Liver (tissue), 9 donors: ENCODE data around the gene FLT1. TPM values are rescaled to one million over a fixed set of nuclear protein-coding genes. Genes with fewer than 3 reads are reported as not detected.

Source experiments
- DNase-seq: peaks from one replicate; pipeline ENCODE4 v3.0.0-alpha.2; 2017; ENCODE audit warnings: low spot score
- H3K27ac ChIP-seq, 2 donors: one replicate each; pipeline ENCODE4 v1.7.0; 2013; ENCODE audit warnings: inconsistent platforms in 2 of 2, low read length in 2 of 2, control low read depth in 1 of 2, low read depth in 1 of 2, mild to moderate bottlenecking in 1 of 2
- H3K27me3 ChIP-seq, 4 donors: one replicate each; pipeline versions ENCODE4 v1.6.1 to v1.7.0; 2013; ENCODE audit warnings: low read length in 3 of 4, inconsistent platforms in 1 of 4, mild to moderate bottlenecking in 1 of 4, moderate library complexity in 1 of 4; ENCODE audit not compliant: control insufficient read depth in 4 of 4, insufficient read depth in 4 of 4
- H3K36me3 ChIP-seq, 4 donors: one replicate each; pipeline versions ENCODE4 v1.6.1 to v1.7.0; 2013; ENCODE audit warnings: low read length in 3 of 4, mild to moderate bottlenecking in 3 of 4, low read depth in 1 of 4, moderate library complexity in 1 of 4; ENCODE audit not compliant: control insufficient read depth in 4 of 4, insufficient read depth in 3 of 4
- H3K4me1 ChIP-seq, 4 donors: one replicate each; pipeline versions ENCODE4 v1.6.1 to v1.7.0; 2013; ENCODE audit warnings: low read length in 3 of 4, mild to moderate bottlenecking in 3 of 4, moderate library complexity in 1 of 4; ENCODE audit not compliant: control insufficient read depth in 4 of 4, insufficient read depth in 4 of 4
- H3K4me3 ChIP-seq, 3 donors: one replicate each; pipeline versions ENCODE4 v1.6.1 to v1.7.0; 2013; ENCODE audit warnings: low read length in 3 of 3, control low read depth in 1 of 3, low read depth in 1 of 3, mild to moderate bottlenecking in 1 of 3
- H3K9ac ChIP-seq, 2 donors: one replicate each; pipeline ENCODE4 v1.7.0; 2013; ENCODE audit warnings: low read length in 2 of 2, mild to moderate bottlenecking in 2 of 2, moderate library complexity in 2 of 2, control low read depth in 1 of 2, low read depth in 1 of 2
- H3K9me3 ChIP-seq, 4 donors: one replicate each; pipeline versions ENCODE4 v1.6.1 to v1.7.0; 2013; ENCODE audit warnings: low read length in 3 of 4; ENCODE audit not compliant: control insufficient read depth in 4 of 4
- EGR1 ChIP-seq, 2 donors: IDR thresholded peaks; 2 replicates each; pipeline ENCODE4 v1.6.1; 2016 to 2018; ENCODE audit warnings: antibody characterized with exemption in 2 of 2, low read depth in 2 of 2
- GABPA ChIP-seq, 2 donors: IDR thresholded peaks in 1 of 2; conservative IDR thresholded peaks in 1 of 2; 2 replicates each; pipeline ENCODE4 v1.6.1; 2016; ENCODE audit warnings: antibody characterized with exemption in 2 of 2, mild to moderate bottlenecking in 1 of 2, moderate library complexity in 1 of 2
- HNF4A ChIP-seq, 2 donors: conservative IDR thresholded peaks; 2 replicates each; pipeline ENCODE4 v1.6.1; 2016; ENCODE audit warnings: antibody characterized with exemption in 2 of 2, mild to moderate bottlenecking in 2 of 2
- JUND ChIP-seq, 2 donors: IDR thresholded peaks; 2 replicates each; pipeline ENCODE4 v1.6.1; 2016; ENCODE audit warnings: antibody characterized with exemption in 2 of 2
- MAX ChIP-seq: IDR thresholded peaks from 2 replicates; pipeline ENCODE4 v1.6.1; 2016; ENCODE audit warnings: antibody characterized with exemption
- NR2F2 ChIP-seq: IDR thresholded peaks from 2 replicates; pipeline ENCODE4 v1.6.1; 2016; ENCODE audit warnings: antibody characterized with exemption
- RAD21 ChIP-seq, 2 donors: IDR thresholded peaks; 2 replicates each; pipeline ENCODE4 v1.6.1; 2016; ENCODE audit warnings: antibody characterized with exemption in 2 of 2, mild to moderate bottlenecking in 2 of 2
- REST ChIP-seq: IDR thresholded peaks from 2 replicates; pipeline ENCODE4 v1.6.1; 2016; ENCODE audit warnings: antibody characterized with exemption, mild to moderate bottlenecking
- RXRA ChIP-seq, 2 donors: IDR thresholded peaks; 2 replicates each; pipeline ENCODE4 v1.6.1; 2017 to 2018; ENCODE audit warnings: antibody characterized with exemption in 2 of 2, mild to moderate bottlenecking in 1 of 2
- SP1 ChIP-seq: IDR thresholded peaks from 2 replicates; pipeline ENCODE4 v1.6.1; 2018; ENCODE audit warnings: antibody characterized with exemption, mild to moderate bottlenecking
- TAF1 ChIP-seq: conservative IDR thresholded peaks from 2 replicates; pipeline ENCODE4 v1.6.1; 2016; ENCODE audit warnings: antibody characterized with exemption, mild to moderate bottlenecking
- YY1 ChIP-seq: IDR thresholded peaks from 2 replicates; pipeline ENCODE4 v1.6.1; 2016; ENCODE audit warnings: antibody characterized with exemption, mild to moderate bottlenecking
- ZBTB33 ChIP-seq: IDR thresholded peaks from 2 replicates; pipeline ENCODE4 v1.6.1; 2016; ENCODE audit warnings: antibody characterized with exemption
- WGBS: extraction: QIAGEN DNeasy Blood & Tissue Kit; methylation state at CpG from one replicate; pipeline ENCODE4 v1.1.7; 2013; 5-methylcytosine and 5-hydroxymethylcytosine counted together
- polyA plus RNA-seq, 2 donors: library from polyadenylated mRNA; stranded (reverse) in 1 of 2; unstranded in 1 of 2; fragments of 200-250 nt in 1 of 2; fragments of >200 nt in 1 of 2; fragmentation: Nextera tagmentation in 1 of 2; extraction: Ambion mirVana in 1 of 2; gene quantifications; one replicate each; pipeline versions ENCODE4 v1.2.1 to v1.2.3, GENCODE V29; 2013 to 2015
- total RNA-seq, 2 donors: library from RNA; depleted of rRNA; stranded (reverse); fragments of >200 nt; gene quantifications; one replicate each; pipeline ENCODE4 v1.2.3, GENCODE V29; 2014
- donor health status: healthy.
- donor health status: healthy.
- donor health status: healthy.
- donor health status: healthy.
- donor health status: healthy.

The FLT1 gene
- total and polyA plus RNA-seq, 4 donors, result 4.1 to 19.7 (median 9.3) TPM

GRCh38 chr13:28434926-28435325 is 60.0 kb downstream of the FLT1 start:
- no peak overlapping the region for H3K4me3 ChIP-seq
- peaks cover 0 to 13% (median 2%) of the 10 kb centered on the region in 4 donors for H3K27me3 ChIP-seq
- TF ChIP-seq EGR1 (IDR thresholded peaks at IDR 0.05; ENCODE audit: low read depth in 2 of 2) (no peak), ZBTB33 (no peak), GABPA (IDR thresholded peaks at IDR 0.05 in 1 of 2, conservative IDR thresholded peaks at IDR 0.05 in 1 of 2) (no peak), RXRA (IDR thresholded peaks at IDR 0.05) (no peak), RAD21 (IDR thresholded peaks at IDR 0.05) (no peak), NR2F2 (no peak), REST (no peak), JUND (IDR thresholded peaks at IDR 0.05) (no peak), HNF4A (conservative IDR thresholded peaks at IDR 0.05) (no peak), YY1 (no peak), TAF1 (no peak), MAX (no peak)
- no peaks in the 10 kb centered on the region for H3K36me3 ChIP-seq
- H3K9me3 ChIP-seq, result no peaks in the 10 kb centered on the region
- no peak overlapping the region for H3K9ac ChIP-seq
- DNase-seq, result no peak
- WGBS, result 33% methylated on average over 4 of the region's 4 CpGs
- no peak overlapping the region for H3K27ac ChIP-seq
- no peaks in the 10 kb centered on the region for H3K4me1 ChIP-seq

GRCh38 chr13:28432816-28433560 is 61.9 kb downstream of the FLT1 start:
- H3K36me3 ChIP-seq, result no peaks in the 10 kb centered on the region
- DNase-seq, result no peak
- H3K27me3 ChIP-seq, result peaks cover 0 to 21% (median 1%) of the 10 kb centered on the region in 4 donors
- 74% methylated on average over 11 of the region's 11 CpGs for WGBS
- no peak overlapping the region for H3K4me3 ChIP-seq
- H3K9ac ChIP-seq, result no peak overlapping the region
- H3K4me1 ChIP-seq, result no peaks in the 10 kb centered on the region
- H3K9me3 ChIP-seq, result no peaks in the 10 kb centered on the region
- no peak for TF ChIP-seq EGR1 (IDR thresholded peaks at IDR 0.05; ENCODE audit: low read depth in 2 of 2)
- no peak for TF ChIP-seq YY1
- no peak for TF ChIP-seq MAX
- TF ChIP-seq TAF1, result no peak
- TF ChIP-seq SP1, result no peak
- no peak for TF ChIP-seq REST
- H3K27ac ChIP-seq, result no peak overlapping the region
